HepG2 (cell line): ENCODE results near the gene HLA-DMB. TPM values are rescaled to one million over a fixed set of nuclear protein-coding genes. Genes with fewer than 3 reads are reported as not detected.

Source experiments
- HDAC2 ChIP-seq: sonication (generic); formaldehyde crosslinking; IDR thresholded peaks from 2 replicates; pipeline ENCODE4 v1.4.0; 2020; ENCODE audit warnings: missing genetic modification reagents
- NCOA5 ChIP-seq: sonication (generic); formaldehyde crosslinking; IDR thresholded peaks from 2 replicates; pipeline ENCODE4 v1.4.0; 2020; ENCODE audit warnings: missing genetic modification reagents
- PITX1 ChIP-seq: sonication (generic); formaldehyde crosslinking; IDR thresholded peaks from 2 replicates; pipeline ENCODE4 v1.5.1; 2020; ENCODE audit warnings: mild to moderate bottlenecking, missing genetic modification reagents
- SIN3A ChIP-seq: IDR thresholded peaks from 2 replicates; pipeline ENCODE4 v1.6.1; 2011; ENCODE audit warnings: low read depth, mild to moderate bottlenecking, control low read depth, low read length, borderline replicate concordance
- SIX1 ChIP-seq: sonication (generic); formaldehyde crosslinking; IDR thresholded peaks from 2 replicates; pipeline ENCODE4 v1.4.0; 2020; ENCODE audit warnings: missing genetic modification reagents, borderline replicate concordance
- SOX13 ChIP-seq, 3 experiments: fragments of 450-650 bp in 1 of 3; sonication (generic) in 1 of 3; formaldehyde crosslinking in 1 of 3; IDR thresholded peaks in 2 of 3; conservative IDR thresholded peaks in 1 of 3; 2 replicates each; pipeline versions ENCODE4 v1.5.0 to v1.6.1; 2016 to 2020; ENCODE audit warnings: antibody characterized with exemption in 1 of 3, mild to moderate bottlenecking in 1 of 3, missing compliant biosample characterization in 1 of 3, missing genetic modification reagents in 1 of 3, moderate library complexity in 1 of 3
- TSC22D2 ChIP-seq: sonication (generic); formaldehyde crosslinking; IDR thresholded peaks from 2 replicates; pipeline ENCODE4 v1.5.1; 2020; ENCODE audit warnings: missing genetic modification reagents, mild to moderate bottlenecking, borderline replicate concordance
- USF2 ChIP-seq, 2 experiments: sonication (generic) in 1 of 2; formaldehyde crosslinking in 1 of 2; IDR thresholded peaks; 2 replicates each; pipeline versions ENCODE4 v1.5.1 to v1.6.1; 2011 to 2020; ENCODE audit warnings: borderline replicate concordance in 1 of 2, low read depth in 1 of 2, low read length in 1 of 2, mild to moderate bottlenecking in 1 of 2, missing genetic modification reagents in 1 of 2, moderate library complexity in 1 of 2
- ZNF180 ChIP-seq: sonication (generic); formaldehyde crosslinking; IDR thresholded peaks from 2 replicates; pipeline ENCODE4 v1.4.0; 2020; ENCODE audit warnings: low read depth, missing genetic modification reagents, borderline replicate concordance
- ZNF331 ChIP-seq: sonication (generic); formaldehyde crosslinking; IDR thresholded peaks from 2 replicates; pipeline ENCODE4 v1.4.0; 2020; ENCODE audit warnings: missing genetic modification reagents
- ZNF484 ChIP-seq: sonication (generic); formaldehyde crosslinking; IDR thresholded peaks from 2 replicates; pipeline ENCODE4 v1.5.1; 2020; ENCODE audit warnings: mild to moderate bottlenecking, low read depth, missing genetic modification reagents, borderline replicate concordance
- ZNF607 ChIP-seq: sonication (generic); formaldehyde crosslinking; IDR thresholded peaks from 2 replicates; pipeline ENCODE4 v1.5.1; 2020; ENCODE audit warnings: missing genetic modification reagents, mild to moderate bottlenecking, borderline replicate concordance
- ZNF740 ChIP-seq: sonication (generic); formaldehyde crosslinking; IDR thresholded peaks from 2 replicates; pipeline ENCODE4 v1.4.0; 2020; ENCODE audit warnings: missing genetic modification reagents
- ZNF839 ChIP-seq: sonication (generic); formaldehyde crosslinking; IDR thresholded peaks from 2 replicates; pipeline ENCODE4 v1.4.0; 2020; ENCODE audit warnings: missing genetic modification reagents, mild to moderate bottlenecking, borderline replicate concordance
- polyA plus RNA-seq, 8 experiments: library from polyadenylated mRNA; depleted of rRNA in 3 of 8; stranded (reverse) in 7 of 8; unstranded in 1 of 8; fragments of >200 nt; fragmentation: Illumina TruSeq in 4 of 8; extraction: Trizol in 4 of 8; gene quantifications; 2 replicates each; pipeline versions ENCODE4 v1.2.1 to v1.2.3, GENCODE V29; 2011 to 2016; ENCODE audit warnings: low read depth in 4 of 8, missing spikeins in 1 of 8, mixed read lengths in 1 of 8; ENCODE audit not compliant: insufficient read depth in 1 of 8
- total RNA-seq, 5 experiments: library from RNA; depleted of rRNA; stranded (reverse); fragments of >200 nt; fragmentation: Illumina TruSeq; extraction: Trizol; gene quantifications; 2 replicates each; pipeline ENCODE4 v1.2.3, GENCODE V29; 2016; ENCODE audit warnings: low read depth in 1 of 5
- TF ChIP-seq, protein P1 (sequence below): sonication (generic); formaldehyde crosslinking; IDR thresholded peaks from 2 replicates; pipeline ENCODE4 v1.4.0; 2020; ENCODE audit warnings: missing genetic modification reagents
- TF ChIP-seq, protein P2 (sequence below): sonication (generic); formaldehyde crosslinking; IDR thresholded peaks from 2 replicates; pipeline ENCODE4 v1.5.0; 2020; ENCODE audit warnings: mild to moderate bottlenecking, missing genetic modification reagents
- TF ChIP-seq, protein P3 (sequence below): sonication (generic); formaldehyde crosslinking; IDR thresholded peaks from 2 replicates; pipeline ENCODE4 v1.5.1; 2020; ENCODE audit warnings: mild to moderate bottlenecking, moderate library complexity, missing genetic modification reagents

HLA-DMB gene
- total and polyA plus RNA-seq, 2 of the 13 experiments (the other 11 are each of a cell fraction or from before 2014, with no cell fraction given), result not detected

GRCh38 chr6:32967151-32968091 is 26.6 kb upstream of the HLA-DMB start (continued):
- TF ChIP-seq SIN3A, result peak; percentile 76; the same call in 1 of the 2 replicates
- TF ChIP-seq ZNF484 (CRISPR knock-in tag), result no peak
- 0 out of 2 replicates have a peak, but pooled peaks have one; percentile 47 for TF ChIP-seq ZNF607 (CRISPR knock-in tag)
- no peak for TF ChIP-seq ZNF839
- TF ChIP-seq ZNF331, result peak; percentile 63
- no peak for TF ChIP-seq NCOA5 (CRISPR knock-in tag)
- no peak for TF ChIP-seq TSC22D2 (CRISPR knock-in tag)
- peak; percentile 39; the same call in 1 of the 2 replicates for TF ChIP-seq SIX1 (CRISPR knock-in tag)
- TF ChIP-seq, protein P1, sequence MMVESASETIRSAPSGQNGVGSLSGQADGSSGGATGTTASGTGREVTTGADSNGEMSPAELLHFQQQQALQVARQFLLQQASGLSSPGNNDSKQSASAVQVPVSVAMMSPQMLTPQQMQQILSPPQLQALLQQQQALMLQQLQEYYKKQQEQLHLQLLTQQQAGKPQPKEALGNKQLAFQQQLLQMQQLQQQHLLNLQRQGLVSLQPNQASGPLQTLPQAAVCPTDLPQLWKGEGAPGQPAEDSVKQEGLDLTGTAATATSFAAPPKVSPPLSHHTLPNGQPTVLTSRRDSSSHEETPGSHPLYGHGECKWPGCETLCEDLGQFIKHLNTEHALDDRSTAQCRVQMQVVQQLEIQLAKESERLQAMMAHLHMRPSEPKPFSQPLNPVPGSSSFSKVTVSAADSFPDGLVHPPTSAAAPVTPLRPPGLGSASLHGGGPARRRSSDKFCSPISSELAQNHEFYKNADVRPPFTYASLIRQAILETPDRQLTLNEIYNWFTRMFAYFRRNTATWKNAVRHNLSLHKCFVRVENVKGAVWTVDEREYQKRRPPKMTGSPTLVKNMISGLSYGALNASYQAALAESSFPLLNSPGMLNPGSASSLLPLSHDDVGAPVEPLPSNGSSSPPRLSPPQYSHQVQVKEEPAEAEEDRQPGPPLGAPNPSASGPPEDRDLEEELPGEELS (CRISPR knock-in tag), result peak; percentile 39
- no peak for TF ChIP-seq USF2 (IDR thresholded peaks at IDR 0.05; ENCODE audit: low read depth, low read length)
- TF ChIP-seq USF2 (CRISPR knock-in tag; IDR thresholded peaks at IDR 0.05; ENCODE audit: borderline replicate concordance), result no peak
- TF ChIP-seq SOX13 (IDR thresholded peaks at IDR 0.05), result no peak
- peak in 1 of 2 experiments; percentile 42; a peak in 1 of 4 replicates for TF ChIP-seq SOX13 (CRISPR knock-in tag; conservative IDR thresholded peaks at IDR 0.05 in 1 of 2, IDR thresholded peaks at IDR 0.05 in 1 of 2)
- peak; percentile 54; the same call in 1 of the 2 replicates for TF ChIP-seq PITX1
- TF ChIP-seq, protein P2, sequence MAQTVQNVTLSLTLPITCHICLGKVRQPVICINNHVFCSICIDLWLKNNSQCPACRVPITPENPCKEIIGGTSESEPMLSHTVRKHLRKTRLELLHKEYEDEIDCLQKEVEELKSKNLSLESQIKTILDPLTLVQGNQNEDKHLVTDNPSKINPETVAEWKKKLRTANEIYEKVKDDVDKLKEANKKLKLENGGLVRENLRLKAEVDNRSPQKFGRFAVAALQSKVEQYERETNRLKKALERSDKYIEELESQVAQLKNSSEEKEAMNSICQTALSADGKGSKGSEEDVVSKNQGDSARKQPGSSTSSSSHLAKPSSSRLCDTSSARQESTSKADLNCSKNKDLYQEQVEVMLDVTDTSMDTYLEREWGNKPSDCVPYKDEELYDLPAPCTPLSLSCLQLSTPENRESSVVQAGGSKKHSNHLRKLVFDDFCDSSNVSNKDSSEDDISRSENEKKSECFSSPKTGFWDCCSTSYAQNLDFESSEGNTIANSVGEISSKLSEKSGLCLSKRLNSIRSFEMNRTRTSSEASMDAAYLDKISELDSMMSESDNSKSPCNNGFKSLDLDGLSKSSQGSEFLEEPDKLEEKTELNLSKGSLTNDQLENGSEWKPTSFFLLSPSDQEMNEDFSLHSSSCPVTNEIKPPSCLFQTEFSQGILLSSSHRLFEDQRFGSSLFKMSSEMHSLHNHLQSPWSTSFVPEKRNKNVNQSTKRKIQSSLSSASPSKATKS (CRISPR knock-in tag), result 0 out of 2 replicates have a peak, but pooled peaks have one; percentile 53
- 0 out of 2 replicates have a peak, but pooled peaks have one; percentile 18 for TF ChIP-seq ZNF740 (CRISPR knock-in tag)
- no peak for TF ChIP-seq ZNF180
- TF ChIP-seq HDAC2 (CRISPR knock-in tag), result peak; percentile 41; the same call in 1 of the 2 replicates
- TF ChIP-seq, protein P3, sequence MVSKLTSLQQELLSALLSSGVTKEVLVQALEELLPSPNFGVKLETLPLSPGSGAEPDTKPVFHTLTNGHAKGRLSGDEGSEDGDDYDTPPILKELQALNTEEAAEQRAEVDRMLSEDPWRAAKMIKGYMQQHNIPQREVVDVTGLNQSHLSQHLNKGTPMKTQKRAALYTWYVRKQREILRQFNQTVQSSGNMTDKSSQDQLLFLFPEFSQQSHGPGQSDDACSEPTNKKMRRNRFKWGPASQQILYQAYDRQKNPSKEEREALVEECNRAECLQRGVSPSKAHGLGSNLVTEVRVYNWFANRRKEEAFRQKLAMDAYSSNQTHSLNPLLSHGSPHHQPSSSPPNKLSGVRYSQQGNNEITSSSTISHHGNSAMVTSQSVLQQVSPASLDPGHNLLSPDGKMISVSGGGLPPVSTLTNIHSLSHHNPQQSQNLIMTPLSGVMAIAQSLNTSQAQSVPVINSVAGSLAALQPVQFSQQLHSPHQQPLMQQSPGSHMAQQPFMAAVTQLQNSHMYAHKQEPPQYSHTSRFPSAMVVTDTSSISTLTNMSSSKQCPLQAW, result peak; percentile 61; the same call in 1 of the 2 replicates
